GM21723 (cell line): Measurements from ENCODE around the gene PALM.
"Not testable (repeated sequence)": the region's sequence is repeated elsewhere in the genome, so short reads cannot be mapped to it uniquely, and the experiment has no call there.

Experiments
- ATAC-seq: cut with Tn5 transposase; IDR thresholded peaks from one replicate; pipeline ENCODE4 v1.9.1; 2021; ENCODE audit warnings: mild to moderate bottlenecking, moderate library complexity; ENCODE audit not compliant: unreplicated experiment

Gene PALM

DNA sequence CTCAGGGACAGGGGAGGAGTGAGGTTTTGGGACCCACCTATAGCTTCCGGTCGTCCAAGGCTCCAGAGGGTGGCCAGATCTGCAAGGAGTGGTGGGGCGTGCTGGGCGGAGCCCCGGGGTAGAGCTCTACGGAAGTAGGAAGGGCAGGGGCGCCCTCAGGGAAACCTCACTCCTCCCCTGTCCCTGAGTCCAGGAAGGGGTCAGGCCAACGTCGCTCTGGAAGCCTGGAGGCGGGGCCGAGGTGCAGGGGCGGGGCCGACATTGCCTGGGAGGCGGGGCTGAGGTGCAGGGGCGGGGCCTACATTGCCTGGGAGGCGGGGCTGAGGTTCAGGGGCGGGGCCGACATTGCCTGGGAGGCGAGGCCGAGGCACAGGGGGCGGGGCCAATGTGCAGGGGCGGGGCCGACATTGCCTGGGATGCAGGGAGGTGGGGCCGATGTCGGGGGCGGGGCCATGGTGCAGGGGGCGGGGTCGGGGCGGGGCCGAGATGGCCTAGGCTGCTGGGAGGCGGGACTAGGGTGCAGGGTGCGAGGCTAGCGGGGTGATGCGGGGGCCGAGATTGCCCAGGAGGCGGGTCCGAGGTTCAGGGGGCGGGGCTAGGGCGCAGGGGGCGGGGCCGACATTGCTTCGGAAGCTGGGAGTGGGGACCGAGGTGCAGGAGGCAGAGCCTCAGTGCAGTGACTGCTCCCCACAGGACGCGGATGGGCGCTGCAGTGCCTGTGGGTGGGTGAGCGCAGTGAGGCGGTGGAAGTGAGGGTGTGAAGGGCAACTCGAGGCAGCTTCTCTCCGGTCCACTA lies 4.9 kb upstream of the PALM start:
- ATAC-seq: no peak

DNA sequence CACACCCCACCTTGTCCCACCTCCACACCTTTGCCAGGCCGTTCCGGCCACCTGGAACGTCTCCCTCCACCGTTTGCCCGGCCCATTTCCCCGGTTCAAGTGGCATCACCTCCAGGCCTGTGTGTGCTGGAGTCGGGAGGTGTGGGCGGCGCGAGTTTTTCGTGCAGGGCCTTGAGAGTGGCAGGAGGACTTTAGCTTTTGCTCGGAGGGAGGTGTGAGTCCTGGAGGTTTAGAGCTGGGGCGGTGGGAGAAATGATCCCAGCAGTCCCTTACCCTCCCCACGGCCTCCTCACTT lies 4.3 kb upstream of the PALM start:
- no peak for ATAC-seq

GRCh38 chr19:709196-709964 lies 645 bp downstream of the PALM start:
- no peak for ATAC-seq

- ATAC-seq: no peak
These were observed 1.3 kb downstream of the PALM start for GRCh38 chr19:709965-710571.

DNA sequence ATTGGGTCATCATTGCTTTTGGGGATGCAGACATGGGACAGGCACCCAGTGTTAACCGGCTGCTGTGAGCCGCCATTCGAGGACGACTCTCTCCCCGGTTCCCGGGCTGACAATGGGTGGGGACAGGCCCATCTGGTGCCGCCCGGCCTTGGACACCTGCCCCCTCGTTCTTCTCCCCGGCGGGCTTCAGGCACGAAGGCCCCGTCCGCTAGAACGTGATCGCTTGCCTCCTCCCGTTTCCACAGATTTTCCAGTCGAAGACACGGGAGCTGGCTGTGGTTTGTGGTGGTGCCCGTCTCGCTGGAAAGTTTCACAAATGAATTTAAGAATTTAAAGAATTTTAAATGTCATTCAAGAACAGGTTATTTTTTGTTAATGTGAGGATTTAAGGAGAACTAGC lies 2.0 kb downstream of the PALM start:
- ATAC-seq: no peak

DNA sequence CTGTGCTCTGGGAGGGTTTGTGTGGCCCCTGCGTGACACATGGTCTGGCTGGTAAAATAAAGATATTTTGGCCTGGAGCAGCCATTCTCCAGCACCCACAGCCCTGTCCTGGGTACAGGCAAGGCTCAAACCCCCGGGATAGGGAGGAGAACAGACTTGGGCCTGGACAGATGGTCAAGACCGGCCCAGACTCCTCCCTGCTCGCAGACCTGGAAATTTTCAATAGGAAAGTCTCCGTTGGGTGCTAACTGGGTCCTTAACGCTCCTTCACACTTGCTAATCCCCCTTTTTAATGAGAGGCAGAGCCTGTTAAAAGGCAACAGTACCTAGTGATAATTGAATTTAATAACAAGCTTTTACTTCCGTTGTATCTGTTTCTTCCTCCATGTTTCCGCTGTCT lies 2.5 kb downstream of the PALM start:
- ATAC-seq: no peak

GRCh38 chr19:715347-715746 lies 6.6 kb downstream of the PALM start:
- no peak for ATAC-seq

DNA sequence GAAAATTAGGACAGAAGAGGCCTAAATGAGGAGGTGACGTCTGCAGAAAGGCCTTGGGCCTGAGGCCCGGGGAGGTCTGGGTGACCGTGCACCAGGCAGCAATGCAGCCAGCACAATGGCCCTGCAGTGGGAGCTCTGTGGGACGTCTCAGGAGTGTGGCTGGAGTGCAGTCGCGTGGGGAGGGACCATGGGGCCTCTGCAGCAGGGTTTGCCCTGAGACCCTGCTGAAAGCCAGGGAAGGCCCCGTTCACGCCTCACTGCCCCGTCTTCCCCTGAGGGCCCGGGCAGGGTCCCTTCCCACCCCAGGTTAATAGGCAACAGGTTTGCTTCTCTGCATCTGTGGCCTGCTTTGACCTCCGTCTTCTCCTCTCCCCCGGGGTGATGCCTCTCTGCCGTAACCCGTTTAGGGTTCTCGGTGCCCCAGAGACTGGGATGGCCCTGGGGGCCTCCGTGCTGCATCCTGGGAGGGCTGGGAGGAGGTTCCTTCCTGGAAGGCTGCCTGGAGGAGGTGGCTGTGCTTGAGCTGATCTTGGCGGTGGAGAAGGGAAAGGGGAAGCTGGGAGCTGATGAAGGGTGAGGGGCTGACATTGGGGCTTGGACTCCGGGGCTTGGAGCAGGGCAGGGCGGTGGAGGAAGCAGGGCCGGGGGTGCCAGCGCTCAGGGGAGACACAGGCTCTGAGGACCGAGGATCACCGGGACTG lies 9.7 kb downstream of the PALM start:
- ATAC-seq: no peak

- no peak for ATAC-seq
These were observed 10.3 kb downstream of the PALM start for GRCh38 chr19:718991-719512.

- no peak for ATAC-seq
These were observed 11.1 kb downstream of the PALM start for GRCh38 chr19:719636-720344.

- no peak for ATAC-seq
These were observed 11.8 kb downstream of the PALM start for GRCh38 chr19:720345-721160.

GRCh38 chr19:722553-723101 lies 13.9 kb downstream of the PALM start:
- ATAC-seq: no peak

DNA sequence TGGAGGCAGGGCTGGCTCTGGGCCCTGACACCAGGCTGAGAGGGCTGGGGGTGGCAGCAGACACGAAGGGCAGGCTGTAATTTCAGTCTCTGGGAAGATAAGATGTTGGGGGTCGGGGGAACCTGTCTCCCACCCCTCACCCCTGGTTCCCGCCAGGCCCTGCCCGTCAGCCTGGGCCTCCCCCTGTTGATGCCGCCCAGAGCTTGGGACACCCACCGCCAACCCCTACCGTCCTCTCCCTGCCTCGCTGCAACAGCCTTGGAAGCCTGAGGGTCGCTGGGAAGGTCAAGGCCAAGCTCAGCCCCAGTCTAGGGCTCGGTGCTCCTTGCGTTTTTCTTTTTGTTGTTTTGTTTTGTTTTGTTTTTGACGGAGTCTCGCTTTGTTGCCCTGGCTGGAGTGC lies 14.5 kb downstream of the PALM start:
- no peak for ATAC-seq

- ATAC-seq: no peak
These were observed 15.0 kb downstream of the PALM start for GRCh38 chr19:723714-724113.

GRCh38 chr19:725461-726089 lies 16.8 kb downstream of the PALM start:
- no peak for ATAC-seq

DNA sequence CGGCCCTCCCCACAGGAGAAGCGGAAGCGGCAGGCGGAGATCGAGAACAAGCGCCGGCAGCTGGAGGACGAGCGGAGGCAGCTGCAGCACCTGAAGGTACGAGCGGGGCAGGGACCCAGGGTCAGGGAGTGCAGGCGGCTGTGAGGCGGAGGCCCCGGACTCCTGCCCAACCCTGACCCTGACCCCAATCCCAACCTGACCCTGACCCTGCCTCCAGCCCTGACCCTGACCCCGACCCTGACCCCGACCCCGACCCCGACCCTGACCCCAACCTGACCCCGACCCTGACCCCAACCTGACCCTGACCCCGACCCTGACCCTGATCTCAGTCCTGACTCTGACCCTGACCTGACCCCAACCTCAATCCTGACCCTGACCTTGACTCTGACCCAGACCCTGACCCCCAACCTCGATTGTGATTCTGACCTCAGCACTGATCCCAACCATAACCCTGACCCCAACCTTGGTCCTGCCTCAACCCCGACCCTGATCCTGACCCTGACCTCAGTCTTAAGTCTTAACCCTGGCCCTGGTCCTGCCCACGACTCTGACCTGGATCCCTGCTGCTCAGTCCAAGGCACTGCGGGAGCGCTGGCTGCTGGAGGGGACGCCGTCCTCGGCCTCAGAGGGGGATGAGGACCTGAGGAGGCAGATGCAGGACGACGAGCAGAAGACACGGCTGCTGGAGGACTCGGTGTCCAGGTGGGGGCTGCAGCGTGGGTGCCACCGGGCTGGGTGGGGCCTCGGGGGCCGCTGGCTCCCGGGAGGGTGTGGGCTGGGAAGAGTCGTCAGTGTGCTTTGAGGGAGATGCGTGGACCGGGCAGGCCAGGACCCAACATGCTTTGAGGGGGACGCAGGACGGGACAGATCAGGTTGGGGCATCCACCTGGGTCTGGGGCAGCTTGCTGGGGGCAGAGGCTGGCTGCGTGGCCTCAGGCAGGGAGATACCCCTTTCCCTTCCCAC lies 18.5 kb downstream of the PALM start:
- ATAC-seq: no peak

GRCh38 chr19:728011-728410 lies 19.3 kb downstream of the PALM start:
- no peak for ATAC-seq

- ATAC-seq: not testable (repeated sequence)
These were observed 20.8 kb downstream of the PALM start for GRCh38 chr19:729564-729963.
